GM04503 (cell line): ENCODE results near the gene LRRC47.

Experiments
- DNase-seq: peaks from one replicate; pipeline ENCODE4 v3.0.0-alpha.2; 2012; ENCODE audit warnings: low read depth

Gene LRRC47

GRCh38 chr1:3786468-3787348 is 9.6 kb downstream of the LRRC47 start:
- no peak for DNase-seq

GRCh38 chr1:3785456-3786157 is 10.7 kb downstream of the LRRC47 start:
- DNase-seq, result no peak

GRCh38 chr1:3785045-3785444 is 11.3 kb downstream of the LRRC47 start:
- DNase-seq, result no peak

GRCh38 chr1:3783651-3784474 is 12.4 kb downstream of the LRRC47 start:
- no peak for DNase-seq

GRCh38 chr1:3780901-3781300 is 15.4 kb downstream of the LRRC47 start:
- no peak for DNase-seq

- DNase-seq, result no peak
These were observed 16.3 kb downstream of the LRRC47 start for GRCh38 chr1:3779912-3780416.

GRCh38 chr1:3779265-3779911 is 16.9 kb downstream of the LRRC47 start:
- DNase-seq, result no peak

- DNase-seq, result no peak
These were observed 17.6 kb downstream of the LRRC47 start for GRCh38 chr1:3778590-3779264.

GRCh38 chr1:3777647-3778589 is 18.4 kb downstream of the LRRC47 start:
- no peak for DNase-seq

- no peak for DNase-seq
These were observed 19.2 kb downstream of the LRRC47 start for GRCh38 chr1:3777078-3777547.

GRCh38 chr1:3776231-3776961 is 19.9 kb downstream of the LRRC47 start:
- no peak for DNase-seq

GRCh38 chr1:3775490-3776230 is 20.6 kb downstream of the LRRC47 start:
- DNase-seq, result no peak

GRCh38 chr1:3774946-3775489 is 21.3 kb downstream of the LRRC47 start:
- DNase-seq, result no peak

- no peak for DNase-seq
These were observed 21.9 kb downstream of the LRRC47 start for GRCh38 chr1:3774276-3774945.

GRCh38 chr1:3773572-3774275 is 22.6 kb downstream of the LRRC47 start:
- DNase-seq, result no peak

GRCh38 chr1:3772715-3773571 is 23.4 kb downstream of the LRRC47 start, which contains the start of gene SMIM1:
SMIM1 (plus strand) TSS chr1:3772749; CDS start chr1:3775374, 2,625 bp downstream.
- no peak for DNase-seq
